ENCODE results near the gene WFDC6.

WFDC6 gene

DNA sequence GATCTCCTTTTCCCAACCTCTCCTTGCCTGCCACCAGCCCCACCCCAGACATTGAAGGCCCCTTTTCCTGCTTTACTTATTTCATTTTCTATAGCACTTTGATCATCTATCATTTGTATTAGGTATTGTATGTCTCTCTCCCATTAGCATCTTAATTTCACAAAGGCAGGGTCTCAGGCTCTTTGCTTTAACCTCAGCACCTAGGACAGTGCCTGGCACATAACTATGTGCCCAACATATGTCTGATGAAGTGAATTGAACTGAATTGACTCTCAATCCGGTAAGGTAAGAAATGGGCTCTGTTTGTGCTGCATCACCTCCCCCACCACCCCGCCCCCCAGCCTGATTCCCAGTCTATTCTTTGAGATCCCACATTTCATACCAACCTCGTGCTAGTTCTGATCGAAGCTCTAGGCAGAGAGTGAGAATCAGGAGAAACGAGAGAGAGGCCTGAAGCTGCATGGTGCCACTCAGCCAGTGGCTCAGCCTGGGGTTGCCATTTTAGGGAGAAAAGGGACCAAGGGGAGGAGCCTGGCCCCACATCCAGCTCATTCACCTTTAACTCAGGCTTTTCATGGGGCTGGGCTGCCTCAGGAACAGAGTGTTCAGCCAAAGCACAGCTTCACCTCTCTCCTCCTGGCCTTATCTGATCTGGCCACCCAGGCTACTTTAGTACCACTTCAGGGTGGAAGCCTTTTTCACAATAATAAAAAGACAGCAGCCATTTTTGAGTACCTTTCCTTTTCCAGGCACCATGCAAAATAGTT is 24.0 kb downstream of the WFDC6 start, which contains the start of gene SPINT3:
SPINT3 (minus strand) TSS at position 476 of the 767 bp plus-strand sequence; CDS start at position 462, 14 bp downstream.
- no peak for DNase-seq (ENCODE audit: low spot score)

GRCh38 chr20:45510242-45510862 is 28.9 kb downstream of the WFDC6 start:
- no peak for DNase-seq (ENCODE audit: low spot score)

DNA sequence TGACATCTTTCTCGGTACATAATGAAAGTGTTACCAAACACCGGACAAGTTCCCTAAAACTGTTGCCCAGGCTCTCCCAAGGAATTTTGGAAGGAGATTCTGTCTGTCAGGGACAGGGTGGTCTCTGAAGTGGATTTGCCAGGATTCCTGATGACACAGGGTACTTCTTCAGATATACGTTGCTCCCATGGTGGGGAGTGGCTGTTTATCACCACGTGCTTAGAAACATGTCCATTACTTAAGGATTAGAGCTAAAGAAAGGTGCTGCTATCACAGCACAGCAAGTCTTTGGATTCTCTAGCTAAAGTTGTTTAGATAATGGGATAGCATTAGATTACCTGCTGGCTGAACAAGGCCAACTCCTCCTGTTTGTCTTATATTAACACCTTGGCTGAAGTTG is 30.2 kb downstream of the WFDC6 start:
- DNase-seq (ENCODE audit: low spot score) = no peak

- no peak for DNase-seq (ENCODE audit: low spot score)
Measured at GRCh38 chr20:45508068-45508886, 31.0 kb downstream of the WFDC6 start.

DNA sequence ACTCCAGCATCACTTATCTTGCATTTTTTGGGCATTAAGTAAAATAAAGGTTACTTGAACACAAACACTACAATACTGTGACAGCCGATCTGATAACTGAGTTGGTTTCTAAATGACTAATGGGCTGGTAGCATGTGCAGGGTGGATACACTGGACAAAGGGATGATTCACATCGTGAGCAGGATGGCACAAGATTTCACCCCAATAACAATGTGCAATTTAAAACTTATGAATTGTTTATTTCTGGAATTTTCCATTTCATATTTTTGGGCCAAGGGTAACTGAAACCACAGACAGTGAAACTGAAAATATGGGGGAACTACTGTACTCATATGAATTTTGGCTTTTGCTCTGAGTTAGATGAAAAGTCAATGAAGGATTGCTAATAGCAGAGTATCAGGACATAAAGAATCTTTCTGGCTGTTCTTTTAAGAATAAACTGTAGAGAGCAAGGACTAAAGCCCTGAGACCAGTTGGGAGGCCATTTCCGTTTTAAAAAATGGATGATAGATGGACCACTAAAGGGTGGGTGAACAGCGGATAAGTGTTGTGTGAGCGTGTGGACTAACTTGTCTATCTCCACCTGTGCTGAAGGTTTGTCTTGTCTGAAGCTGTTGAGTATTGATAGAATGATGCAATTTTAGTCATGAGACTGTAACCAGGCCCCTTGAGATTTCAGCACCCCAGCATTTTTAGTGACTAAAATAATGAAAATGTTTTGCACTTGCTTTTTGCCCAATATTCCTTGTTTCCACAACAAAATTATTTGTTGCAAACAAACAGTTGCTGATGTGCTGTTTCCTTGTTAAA is 32.1 kb downstream of the WFDC6 start:
- DNase-seq (ENCODE audit: low spot score) = no peak

DNA sequence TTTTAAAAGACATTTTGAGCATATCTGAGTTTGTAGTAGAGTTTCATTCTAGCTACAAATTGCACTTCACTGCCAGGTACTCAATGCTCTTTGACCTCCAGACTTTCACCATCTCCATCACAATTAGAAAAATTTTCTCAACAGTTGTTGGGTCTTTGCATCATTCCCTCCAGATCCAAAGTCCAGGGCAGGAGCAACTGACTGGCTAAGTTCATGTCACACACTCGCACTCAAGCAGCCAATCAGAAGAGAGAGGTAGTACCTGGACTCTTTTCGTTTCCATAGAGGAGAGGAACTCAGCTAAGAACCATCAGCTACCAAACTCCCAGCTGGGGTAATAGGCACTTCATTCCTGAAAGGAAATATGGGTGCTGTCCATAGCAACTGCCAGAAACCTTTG is 32.9 kb downstream of the WFDC6 start:
- DNase-seq (ENCODE audit: low spot score) = no peak

- no peak for DNase-seq (ENCODE audit: low spot score)
Measured at GRCh38 chr20:45503403-45503802, 35.9 kb downstream of the WFDC6 start.

- DNase-seq (ENCODE audit: low spot score) = no peak
Measured at GRCh38 chr20:45502561-45502960, 36.7 kb downstream of the WFDC6 start.

GRCh38 chr20:45501600-45501999 is 37.7 kb downstream of the WFDC6 start:
- no peak for DNase-seq (ENCODE audit: low spot score)

- no peak for DNase-seq (ENCODE audit: low spot score)
Measured at GRCh38 chr20:45500022-45500421, 39.3 kb downstream of the WFDC6 start.

- no peak for DNase-seq (ENCODE audit: low spot score)
Measured at GRCh38 chr20:45497971-45498494, 41.2 kb downstream of the WFDC6 start.

DNA sequence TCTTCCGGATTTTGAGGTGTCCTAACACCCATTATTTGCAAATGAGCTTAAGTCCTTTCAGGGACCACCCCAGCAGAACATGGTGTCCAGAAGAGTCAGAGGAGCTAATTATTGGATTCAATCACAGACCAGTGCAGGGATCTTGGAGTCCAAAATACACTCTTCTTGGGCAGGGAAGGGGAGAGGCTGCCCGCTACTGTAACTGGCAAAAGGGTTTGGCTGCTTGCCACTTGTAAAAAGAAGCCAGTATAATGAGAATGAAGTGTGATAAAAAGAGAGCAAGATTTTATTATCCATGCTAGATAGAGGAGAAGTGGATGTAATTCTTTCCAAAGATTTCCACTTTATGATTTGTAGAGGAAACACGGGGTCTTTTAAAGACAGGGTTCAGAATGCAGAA is 43.1 kb downstream of the WFDC6 start:
- no peak for DNase-seq (ENCODE audit: low spot score)

GRCh38 chr20:45495501-45495941 is 43.8 kb downstream of the WFDC6 start:
- no peak for DNase-seq (ENCODE audit: low spot score)

GRCh38 chr20:45489083-45489531 is 50.2 kb downstream of the WFDC6 start:
- DNase-seq (ENCODE audit: low spot score) = no peak

DNA sequence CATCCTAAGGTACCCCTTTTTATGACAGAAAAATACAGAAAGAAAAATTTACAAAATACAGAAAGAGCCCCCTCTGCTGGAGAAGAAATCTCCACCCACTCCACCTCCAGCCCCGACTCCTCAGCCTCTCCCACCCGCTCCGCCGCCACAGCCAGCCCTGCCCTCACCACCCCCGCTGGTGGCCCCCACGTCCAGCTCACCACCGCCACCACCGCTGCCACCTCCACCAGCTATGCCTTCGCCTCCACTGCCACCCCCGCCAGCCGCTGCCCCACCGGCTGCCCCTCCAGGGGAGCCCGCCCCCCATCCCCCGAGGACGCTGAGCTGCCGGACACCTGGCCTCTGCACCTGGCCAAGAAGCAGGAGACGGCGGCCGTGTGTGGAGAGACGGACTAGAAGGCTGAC is 52.0 kb downstream of the WFDC6 start:
- no peak for DNase-seq (ENCODE audit: low spot score)

GRCh38 chr20:45485388-45485787 is 53.9 kb downstream of the WFDC6 start:
- DNase-seq (ENCODE audit: low spot score) = no peak

- no peak for DNase-seq (ENCODE audit: low spot score)
Measured at GRCh38 chr20:45484676-45485075, 54.6 kb downstream of the WFDC6 start.
